Left ventricle myocardium superior (tissue), 1 donor: ENCODE results near the gene CBX1. TPM values are rescaled to one million over a fixed set of nuclear protein-coding genes. Genes with fewer than 3 reads are reported as not detected.

Experiments used
- ATAC-seq: fragments of 200-7000 bp; cut with Tn5 transposase; one replicate; pipeline ENCODE4 v1.9.1; 2020; ENCODE audit warnings: mild to moderate bottlenecking, moderate library complexity
- DNase-seq: peaks from one replicate; pipeline ENCODE4 v3.0.0-alpha.2; 2020
- intact Hi-C: fragments of 100-400 bp; cut with micrococcal nuclease; formaldehyde crosslinking; loops from one replicate; pipeline ENCODE4 v1.11.0; 2022
- total RNA-seq: library from RNA; stranded (reverse); fragmentation: NEBNext Ultra II Directional; extraction: Animal tissue kit (Norgen Biotek cat#: 25700); gene quantifications from one replicate; pipeline ENCODE4 v1.2.1, GENCODE V29; 2021
- donor health status: DM: no; HTN: yes; CAD: no; lungs with severe emphysema.

CBX1 gene
- total RNA-seq, 1 donor from 2014 or later = 37.9 TPM

GRCh38 chr17:48056246-48056745 is 45.0 kb downstream of the CBX1 start:
- DNase-seq (no peak), ATAC-seq (no peak)

GRCh38 chr17:48055531-48056245 is 45.6 kb downstream of the CBX1 start:
- intact Hi-C loops = no loop called here
- no peak for DNase-seq
- ATAC-seq = no peak

More at GRCh38 chr17:48056246-48056745, 45.0 kb downstream of the CBX1 start:
- intact Hi-C loops = no loop called here

- peak; percentile 54 for ATAC-seq
- DNase-seq = peak; percentile 85
- intact Hi-C loops = no loop called here
Measured at GRCh38 chr17:48054238-48055185, 46.8 kb downstream of the CBX1 start.

GRCh38 chr17:48053758-48054237 is 47.5 kb downstream of the CBX1 start:
- no peak for DNase-seq
- ATAC-seq = no peak
- intact Hi-C loops = no loop called here

GRCh38 chr17:48052956-48053757 is 48.1 kb downstream of the CBX1 start:
- DNase-seq (peak; percentile 90), ATAC-seq (peak; percentile 57)
- intact Hi-C loops = no loop called here

- ATAC-seq (peak; percentile 36), DNase-seq (peak; percentile 77)
- intact Hi-C loops = no loop called here
Measured at GRCh38 chr17:48051706-48052486, 49.4 kb downstream of the CBX1 start.

GRCh38 chr17:48051283-48051682 is 50.0 kb downstream of the CBX1 start:
- ATAC-seq (no peak), DNase-seq (peak; percentile 57)
- intact Hi-C loops = no loop called here

GRCh38 chr17:48048384-48049126 is 52.7 kb downstream of the CBX1 start:
- DNase-seq (peak; percentile 95), ATAC-seq (peak; percentile 72)
- intact Hi-C loops = no loop called here

GRCh38 chr17:48047741-48048383 is 53.4 kb downstream of the CBX1 start, which contains the start of gene NFE2L1:
Gene NFE2L1 (plus strand): TSS chr17:48048359. CDS start chr17:48051119, 2,760 bp downstream.
- intact Hi-C loops = no loop called here
- peak; percentile 83 for ATAC-seq
- DNase-seq = peak; percentile 99

GRCh38 chr17:48047113-48047740 is 54.1 kb downstream of the CBX1 start:
- no peak for DNase-seq
- intact Hi-C loops = no loop called here
- ATAC-seq = no peak

- ATAC-seq (no peak), DNase-seq (no peak)
- intact Hi-C loops = no loop called here
Measured at GRCh38 chr17:48046296-48046695, 55.0 kb downstream of the CBX1 start.

GRCh38 chr17:48045316-48046001 is 55.8 kb downstream of the CBX1 start:
- intact Hi-C loops = no loop called here
- DNase-seq (no peak), ATAC-seq (no peak)

GRCh38 chr17:48044851-48045250 is 56.4 kb downstream of the CBX1 start:
- intact Hi-C loops = no loop called here
- no peak for ATAC-seq
- DNase-seq = no peak

GRCh38 chr17:48043176-48043575 is 58.1 kb downstream of the CBX1 start:
- DNase-seq (no peak), ATAC-seq (no peak)
- intact Hi-C loops = no loop called here

- intact Hi-C loops = no loop called here
- no peak for DNase-seq
- ATAC-seq = no peak
Measured at GRCh38 chr17:48038687-48039086, 62.6 kb downstream of the CBX1 start.

GRCh38 chr17:48037838-48038323 is 63.4 kb downstream of the CBX1 start:
- DNase-seq (no peak), ATAC-seq (peak; percentile 9)
- intact Hi-C loops = no loop called here
